HTR-8/SVneo (cell line): ENCODE data around the gene LRP2.

Source experiments
- DNase-seq: peaks from one replicate; pipeline ENCODE4 v3.0.0; 2011; ENCODE audit warnings: low spot score, mixed read lengths; ENCODE audit not compliant: insufficient read length
- FAIRE-seq: peaks from 2 replicates; lab custom pipeline; 2011; peaks lifted over from hg19 to GRCh38; lab: Jason Lieb, UNC

Gene LRP2

GRCh38 chr2:169106134-169106533 is 256.2 kb downstream of the LRP2 start:
- DNase-seq, result no peak
- no peak for FAIRE-seq

- no peak for FAIRE-seq
These were observed 256.9 kb downstream of the LRP2 start for GRCh38 chr2:169105476-169105875.

GRCh38 chr2:169104848-169105247 is 257.5 kb downstream of the LRP2 start:
- FAIRE-seq (no peak), DNase-seq (no peak)

More at GRCh38 chr2:169105476-169105875, 256.9 kb downstream of the LRP2 start:
- DNase-seq, result no peak

GRCh38 chr2:169095621-169096105 is 266.7 kb downstream of the LRP2 start:
- peak; percentile 67 for DNase-seq
- peak; percentile 70 for FAIRE-seq

GRCh38 chr2:169094676-169095075 is 267.7 kb downstream of the LRP2 start:
- FAIRE-seq (no peak), DNase-seq (no peak)

DNA sequence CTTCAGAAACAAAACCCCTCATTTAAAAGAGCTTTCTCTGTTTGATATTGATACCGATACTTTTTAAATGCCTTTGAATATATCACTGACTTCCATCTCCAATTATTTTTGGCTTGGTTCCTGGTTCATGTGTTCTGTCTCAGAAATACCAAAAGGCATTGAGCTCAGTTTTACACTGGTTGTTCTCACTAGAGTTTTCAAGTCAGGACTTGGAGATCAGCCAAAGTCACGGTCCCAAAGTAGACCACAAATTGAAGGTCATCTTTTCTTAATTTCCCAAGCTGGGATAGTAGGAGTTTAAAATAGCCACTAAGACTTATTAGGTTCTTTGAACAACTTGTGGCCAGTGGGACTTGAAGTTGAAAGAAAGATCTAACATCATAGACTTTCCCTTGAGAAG is 268.8 kb downstream of the LRP2 start:
- FAIRE-seq (no peak), DNase-seq (no peak)

GRCh38 chr2:169091761-169092519 is 270.4 kb downstream of the LRP2 start:
- FAIRE-seq, result no peak
- DNase-seq, result no peak

DNA sequence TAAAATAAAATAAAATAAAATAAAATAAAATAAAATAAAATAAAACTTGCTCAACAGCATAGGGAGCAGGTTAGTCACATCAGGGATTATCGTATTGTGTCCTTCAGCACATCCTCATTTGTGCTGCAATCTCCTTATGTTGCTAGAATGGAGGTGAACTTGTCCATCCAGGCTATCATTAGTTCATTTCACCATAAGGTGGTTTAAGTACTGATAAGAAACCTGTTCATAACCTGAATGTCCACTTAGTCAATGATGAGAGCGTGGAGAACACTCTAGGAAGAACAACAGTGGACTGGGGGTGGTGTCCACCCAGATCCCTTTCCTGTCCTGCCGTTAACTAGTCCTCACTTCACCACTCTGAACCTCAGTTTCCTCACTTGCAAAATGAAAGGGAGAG is 271.1 kb downstream of the LRP2 start:
- FAIRE-seq (no peak), DNase-seq (no peak)

- no peak for DNase-seq
- FAIRE-seq, result no peak
These were observed 272.1 kb downstream of the LRP2 start for GRCh38 chr2:169090133-169090820.

GRCh38 chr2:169089182-169089581 is 273.2 kb downstream of the LRP2 start:
- no peak for DNase-seq
- FAIRE-seq, result no peak

- no peak for FAIRE-seq
These were observed 274.5 kb downstream of the LRP2 start for GRCh38 chr2:169087757-169088379.

GRCh38 chr2:169086893-169087467 is 275.4 kb downstream of the LRP2 start:
- no peak for DNase-seq
- FAIRE-seq, result no peak

More at GRCh38 chr2:169087757-169088379, 274.5 kb downstream of the LRP2 start:
- DNase-seq, result no peak

DNA sequence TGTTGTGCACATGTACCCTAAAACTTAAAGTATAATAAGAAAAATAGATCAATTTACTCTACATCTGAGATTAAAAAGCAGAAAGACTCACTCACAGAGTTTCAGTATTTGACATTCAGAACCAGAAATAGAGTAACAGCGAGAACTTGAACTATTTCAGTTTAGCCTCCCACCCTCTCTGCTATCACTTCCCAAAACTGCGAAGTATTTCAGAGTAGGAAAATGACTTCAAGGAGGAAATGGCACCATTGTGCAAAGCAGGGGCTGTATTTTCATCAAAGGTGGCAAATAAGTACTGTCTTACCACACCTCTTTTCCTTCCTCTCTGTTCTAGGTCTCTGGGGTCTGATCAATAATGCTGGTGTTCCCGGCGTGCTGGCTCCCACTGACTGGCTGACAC is 279.3 kb downstream of the LRP2 start:
- FAIRE-seq, result no peak
- DNase-seq, result no peak

DNA sequence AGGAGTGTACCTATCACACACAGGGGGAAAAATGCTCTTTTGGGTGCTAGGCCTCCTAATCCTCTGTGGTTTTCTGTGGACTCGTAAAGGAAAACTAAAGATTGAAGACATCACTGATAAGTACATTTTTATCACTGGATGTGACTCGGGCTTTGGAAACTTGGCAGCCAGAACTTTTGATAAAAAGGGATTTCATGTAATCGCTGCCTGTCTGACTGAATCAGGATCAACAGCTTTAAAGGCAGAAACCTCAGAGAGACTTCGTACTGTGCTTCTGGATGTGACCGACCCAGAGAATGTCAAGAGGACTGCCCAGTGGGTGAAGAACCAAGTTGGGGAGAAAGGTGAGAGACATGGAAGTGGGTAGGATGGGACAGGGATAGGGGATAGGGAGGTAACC is 280.8 kb downstream of the LRP2 start:
- FAIRE-seq (no peak), DNase-seq (no peak)

- DNase-seq, result no peak
- FAIRE-seq, result no peak
These were observed 281.9 kb downstream of the LRP2 start for GRCh38 chr2:169080250-169081069.

DNA sequence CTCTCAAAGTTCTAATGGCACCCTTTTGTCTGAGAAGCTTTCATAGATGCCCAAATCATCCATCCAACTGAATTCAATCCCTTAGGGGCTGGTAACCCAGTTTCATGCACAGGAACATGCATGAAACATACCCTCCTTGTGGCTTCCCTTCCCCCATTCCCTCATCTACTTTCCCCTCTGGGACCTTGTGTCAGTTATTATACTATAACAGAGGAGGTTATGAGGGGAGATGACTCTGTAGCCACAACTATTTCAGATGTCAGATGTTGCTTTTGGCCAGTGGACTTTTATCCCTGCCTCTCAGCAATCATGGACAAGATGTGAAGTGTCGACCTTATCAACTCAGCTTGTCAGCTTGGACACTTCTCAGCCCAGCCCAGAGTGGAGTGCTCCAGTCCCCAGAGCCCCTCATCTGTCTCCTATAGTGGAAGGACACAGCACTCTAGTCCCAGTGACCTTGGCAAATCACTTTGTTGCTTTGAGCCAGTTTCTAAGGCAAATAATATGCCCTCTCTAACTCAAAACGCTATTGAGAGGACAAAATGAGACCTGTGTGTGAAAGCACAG is 284.6 kb downstream of the LRP2 start:
- no peak for FAIRE-seq
- DNase-seq, result no peak
